ENCODE results near the gene SHC4. TPM values are rescaled to one million over a fixed set of nuclear protein-coding genes. Genes with fewer than 3 reads are reported as not detected.
A peak's percentile ranks its signal among the peaks of the same experiment; 100 is the strongest.

SHC4 gene
- total and polyA plus RNA-seq, 9 of the 15 experiments (the other 6 are each of a cell fraction or from before 2014, with no cell fraction given) = 0.43 to 1.2 (median 0.67) TPM

- peak in 1 of 2 experiments; percentile 62; a peak in 2 of 4 replicates for TF ChIP-seq MNT (conservative IDR thresholded peaks at IDR 0.05)
- TF ChIP-seq MEIS2 (IDR thresholded peaks at IDR 0.05; ENCODE audit: partially characterized antibody) = no peak
- TF ChIP-seq GTF2E2 (tag; IDR thresholded peaks at IDR 0.05) = no peak
- no peak for TF ChIP-seq ARHGAP35 (IDR thresholded peaks at IDR 0.05; ENCODE audit: partially characterized antibody)
- no peak for TF ChIP-seq ZNF165 (CRISPR knock-in tag; IDR thresholded peaks at IDR 0.05; ENCODE audit: borderline replicate concordance)
- TF ChIP-seq ZEB2 (IDR thresholded peaks at IDR 0.05) = 0 out of 2 replicates have a peak, but pooled peaks have one; percentile 51
- TF ChIP-seq COPS2 (conservative IDR thresholded peaks at IDR 0.05) = no peak
- no peak for TF ChIP-seq KAT8 (IDR thresholded peaks at IDR 0.05; ENCODE audit: low read depth)
- no peak for TF ChIP-seq MAFF (IDR thresholded peaks at IDR 0.05; ENCODE audit: low read length)
- TF ChIP-seq SREBF2 (CRISPR knock-in tag; IDR thresholded peaks at IDR 0.05) = no peak
- peak; percentile 24; the same call in 1 of the 2 replicates for TF ChIP-seq SOX6 (IDR thresholded peaks at IDR 0.05)
- no peak for TF ChIP-seq HEY1 (CRISPR knock-in tag; IDR thresholded peaks at IDR 0.05; ENCODE audit: borderline replicate concordance)
- TF ChIP-seq NFIC (IDR thresholded peaks at IDR 0.05) = peak; percentile 87
- TF ChIP-seq MYC (IDR thresholded peaks at IDR 0.05; ENCODE audit: low read depth, low read length) = peak; percentile 25; the same call in 1 of the 2 replicates
- no peak for TF ChIP-seq MYC (CRISPR knock-in tag; IDR thresholded peaks at IDR 0.05; ENCODE audit: borderline replicate concordance, low read depth)
- peak; percentile 87 for TF ChIP-seq ZNF263 (CRISPR knock-in tag; IDR thresholded peaks at IDR 0.05; ENCODE audit: borderline replicate concordance)
- TF ChIP-seq KLF16 (IDR thresholded peaks at IDR 0.05) = no peak
- TF ChIP-seq PPARD (CRISPR knock-in tag; IDR thresholded peaks at IDR 0.05) = no peak
- TF ChIP-seq TFE3 (CRISPR knock-in tag; IDR thresholded peaks at IDR 0.05) = no peak
- no peak for TF ChIP-seq MITF (IDR thresholded peaks at IDR 0.05)
- TF ChIP-seq, protein P1, sequence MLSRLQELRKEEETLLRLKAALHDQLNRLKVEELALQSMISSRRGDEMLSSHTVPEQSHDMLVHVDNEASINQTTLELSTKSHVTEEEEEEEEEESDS (CRISPR knock-in tag; IDR thresholded peaks at IDR 0.05) = no peak
- TF ChIP-seq TSC22D4 (tag; IDR thresholded peaks at IDR 0.05) = no peak
These were observed 153.1 kb downstream of the SHC4 start, which contains the start of gene CEP152 (continued) for GRCh38 chr15:48810414-48811324.

Measured in K562 (cell line).